Breast epithelium (tissue), 4 donors: ENCODE results near the gene CCDC102B. TPM values are rescaled to one million over a fixed set of nuclear protein-coding genes. Genes with fewer than 3 reads are reported as not detected.

Source experiments
- DNase-seq, 2 donors: peaks; one replicate each; pipeline ENCODE4 v3.0.0-alpha.2; 2019; ENCODE audit warnings: low spot score in 2 of 2
- H3K27ac ChIP-seq, 2 donors: fragments of 200-600 bp; sonication (generic) in 1 of 2; one replicate each; pipeline ENCODE4 v1.5.1; 2016 to 2019; ENCODE audit warnings: mild to moderate bottlenecking in 1 of 2
- H3K27me3 ChIP-seq, 2 donors: fragments of 200-600 bp; sonication (generic) in 1 of 2; one replicate each; pipeline versions ENCODE4 v1.5.1 to v1.6.0; 2017 to 2019; ENCODE audit warnings: control low read depth in 1 of 2, mild to moderate bottlenecking in 1 of 2
- H3K36me3 ChIP-seq: fragments of 200-600 bp; one replicate; pipeline ENCODE4 v1.5.1; 2019
- H3K4me1 ChIP-seq, 2 donors: fragments of 200-600 bp; sonication (generic); one replicate each; pipeline ENCODE4 v1.5.1; 2016 to 2019; ENCODE audit warnings: control low read depth in 1 of 2
- H3K4me3 ChIP-seq, 3 donors: fragments of 200-600 bp; sonication (generic); 1 replicate in 2 of 3; 2 replicates in 1 of 3; pipeline ENCODE4 v1.5.1; 2016 to 2019; ENCODE audit warnings: mild to moderate bottlenecking in 3 of 3, moderate library complexity in 2 of 3
- H3K9me3 ChIP-seq, 2 donors: fragments of 200-600 bp; sonication (generic) in 1 of 2; one replicate each; pipeline ENCODE4 v1.5.1; 2016 to 2019; ENCODE audit warnings: control low read depth in 1 of 2
- CTCF ChIP-seq, 3 donors: fragments of 450-650 bp; IDR thresholded peaks; one replicate each; pipeline ENCODE4 v1.5.1; 2016 to 2017; ENCODE audit warnings: antibody characterized with exemption in 3 of 3, mild to moderate bottlenecking in 3 of 3, moderate library complexity in 3 of 3
- POLR2A ChIP-seq: fragments of 450-650 bp; IDR thresholded peaks from one replicate; pipeline ENCODE4 v1.6.1; 2016; ENCODE audit warnings: antibody characterized with exemption, mild to moderate bottlenecking, moderate library complexity
- POLR2AphosphoS5 ChIP-seq, 3 donors: sonication (generic); formaldehyde crosslinking; IDR thresholded peaks; one replicate each; pipeline ENCODE4 v1.6.1; 2017; ENCODE audit warnings: antibody characterized with exemption in 3 of 3
- intact Hi-C: fragments of 100-400 bp; cut with DNase I; formaldehyde crosslinking; loops from one replicate; pipeline ENCODE4 v1.15.1; 2023; ENCODE audit warnings: low total_unique reads
- total RNA-seq, 3 donors: library from RNA; depleted of rRNA; stranded (reverse); fragments of >200 nt; gene quantifications; one replicate each; pipeline ENCODE4 v1.1.0, GENCODE V29; 2016

CCDC102B gene
- total RNA-seq, 3 donors from 2014 or later = 5.3 to 9.1 (median 7.2) TPM

GRCh38 chr18:68818584-68818983 lies 20.7 kb downstream of the CCDC102B start:
- Histone ChIP-seq H3K4me3 (no peak overlapping the region), H3K4me1 (no peaks in the 10 kb centered on the region), H3K27me3 (no peaks in the 10 kb centered on the region), H3K27ac (no peak overlapping the region), H3K36me3 (no peaks in the 10 kb centered on the region), H3K9me3 (no peaks in the 10 kb centered on the region)
- TF ChIP-seq POLR2AphosphoS5 (IDR thresholded peaks at IDR 0.05) (no peak), CTCF (IDR thresholded peaks at IDR 0.05) (no peak), POLR2A (no peak)
- no peak for DNase-seq
- intact Hi-C loops = no loop called here

DNA sequence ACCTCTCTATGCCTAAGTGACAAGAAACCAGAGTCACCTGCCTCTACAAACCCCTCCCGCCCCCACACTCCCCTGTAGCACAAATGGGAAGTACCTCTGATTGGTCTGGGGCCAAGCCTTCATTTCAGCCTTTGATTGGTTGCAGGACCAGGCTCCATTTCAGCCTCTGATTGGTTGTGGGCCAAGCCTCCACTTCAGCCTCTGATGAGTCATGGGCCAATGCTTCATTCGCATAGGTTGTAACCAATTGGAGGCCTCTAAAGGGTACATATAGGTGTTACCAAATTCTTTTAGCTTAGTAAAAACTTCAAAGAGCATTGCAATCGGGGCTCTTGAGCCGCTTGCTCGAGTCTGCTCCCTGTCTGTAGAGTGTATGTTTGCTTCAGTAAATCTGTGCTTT lies 25.0 kb downstream of the CCDC102B start:
- intact Hi-C loops = no loop called here
- Histone ChIP-seq H3K9me3 (no peaks in the 10 kb centered on the region), H3K4me1 (no peaks in the 10 kb centered on the region), H3K36me3 (no peaks in the 10 kb centered on the region), H3K27me3 (no peaks in the 10 kb centered on the region), H3K4me3 (no peak overlapping the region), H3K27ac (no peak overlapping the region)
- DNase-seq = no peak
- no peak for TF ChIP-seq POLR2AphosphoS5 (IDR thresholded peaks at IDR 0.05)
- no peak for TF ChIP-seq POLR2A
- TF ChIP-seq CTCF (IDR thresholded peaks at IDR 0.05) = no peak

DNA sequence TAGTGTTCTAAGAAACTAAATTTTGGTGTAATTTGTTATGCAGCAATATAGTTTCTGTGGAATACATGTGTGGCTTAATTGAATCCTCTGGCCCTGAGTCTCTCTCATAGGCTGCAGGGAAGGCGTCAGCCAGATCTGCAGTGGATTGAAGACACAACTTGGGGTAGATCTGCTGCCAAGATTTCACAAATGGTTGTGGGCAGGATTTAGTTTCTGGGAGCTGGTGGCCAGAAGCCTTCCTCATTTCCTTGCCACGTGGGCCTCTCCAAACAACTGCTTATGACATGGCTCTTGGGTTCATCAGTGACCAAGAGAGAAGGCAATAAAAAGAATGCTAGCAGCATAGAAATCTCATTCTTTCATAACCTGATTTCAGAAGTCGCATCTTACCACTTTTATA lies 28.2 kb downstream of the CCDC102B start:
- H3K4me1 ChIP-seq = no peaks in the 10 kb centered on the region
- H3K36me3 ChIP-seq = no peaks in the 10 kb centered on the region
- no peaks in the 10 kb centered on the region for H3K9me3 ChIP-seq
- H3K27me3 ChIP-seq = no peaks in the 10 kb centered on the region
- TF ChIP-seq POLR2A (no peak), POLR2AphosphoS5 (IDR thresholded peaks at IDR 0.05) (no peak), CTCF (IDR thresholded peaks at IDR 0.05) (no peak)
- no peak overlapping the region for H3K4me3 ChIP-seq
- no peak for DNase-seq
- intact Hi-C loops = no loop called here
- H3K27ac ChIP-seq = no peak overlapping the region

GRCh38 chr18:68830256-68831045 lies 32.6 kb downstream of the CCDC102B start:
- H3K27me3 ChIP-seq = no peaks in the 10 kb centered on the region
- H3K4me3 ChIP-seq = no peak overlapping the region
- H3K4me1 ChIP-seq = no peaks in the 10 kb centered on the region
- H3K27ac ChIP-seq = no peak overlapping the region
- H3K36me3 ChIP-seq = no peaks in the 10 kb centered on the region
- no peak for DNase-seq
- H3K9me3 ChIP-seq = no peaks in the 10 kb centered on the region
- intact Hi-C loops = no loop called here
- TF ChIP-seq POLR2A (no peak), POLR2AphosphoS5 (IDR thresholded peaks at IDR 0.05) (no peak)

GRCh38 chr18:68833756-68834155 lies 35.9 kb downstream of the CCDC102B start:
- no peak for TF ChIP-seq CTCF (IDR thresholded peaks at IDR 0.05)
- TF ChIP-seq POLR2AphosphoS5 (IDR thresholded peaks at IDR 0.05) = no peak
- no peak for TF ChIP-seq POLR2A
- DNase-seq = no peak
- Histone ChIP-seq H3K27ac (no peak overlapping the region), H3K4me1 (no peaks in the 10 kb centered on the region), H3K36me3 (no peaks in the 10 kb centered on the region), H3K4me3 (no peak overlapping the region), H3K27me3 (no peaks in the 10 kb centered on the region), H3K9me3 (no peaks in the 10 kb centered on the region)
- intact Hi-C loops = no loop called here
